VCaP (cell line): ENCODE measurements around the gene CORIN.

Source experiments
- H3K27ac ChIP-seq: fragments of 450-650 bp; 2 replicates; pipeline ENCODE4 v1.5.1; 2017
- TF ChIP-seq, protein P1 (sequence below): fragments of 450-650 bp; conservative IDR thresholded peaks from 2 replicates; pipeline ENCODE4 v1.5.1; 2017; ENCODE audit warnings: mild to moderate bottlenecking, moderate library complexity

The CORIN gene

DNA sequence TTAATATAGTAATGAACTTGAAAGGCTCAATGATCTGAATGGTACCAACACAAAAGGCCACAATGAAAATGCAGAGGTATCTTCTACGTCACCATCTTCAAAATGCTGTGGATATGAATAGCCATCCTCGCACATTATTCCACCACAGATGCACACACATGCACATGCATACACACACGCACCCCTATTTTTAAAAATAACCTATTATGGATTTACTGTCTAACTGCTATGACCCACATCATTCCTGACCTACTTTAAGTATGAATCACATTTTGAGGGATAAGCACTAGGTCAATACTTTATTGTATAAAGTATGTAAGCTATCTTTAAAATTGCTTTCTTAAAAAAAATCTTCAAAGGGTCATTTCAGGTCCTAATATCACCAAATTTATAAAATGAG, 24.4 kb upstream of the CORIN start:
- no peak overlapping the region for H3K27ac ChIP-seq
- TF ChIP-seq, protein P1, sequence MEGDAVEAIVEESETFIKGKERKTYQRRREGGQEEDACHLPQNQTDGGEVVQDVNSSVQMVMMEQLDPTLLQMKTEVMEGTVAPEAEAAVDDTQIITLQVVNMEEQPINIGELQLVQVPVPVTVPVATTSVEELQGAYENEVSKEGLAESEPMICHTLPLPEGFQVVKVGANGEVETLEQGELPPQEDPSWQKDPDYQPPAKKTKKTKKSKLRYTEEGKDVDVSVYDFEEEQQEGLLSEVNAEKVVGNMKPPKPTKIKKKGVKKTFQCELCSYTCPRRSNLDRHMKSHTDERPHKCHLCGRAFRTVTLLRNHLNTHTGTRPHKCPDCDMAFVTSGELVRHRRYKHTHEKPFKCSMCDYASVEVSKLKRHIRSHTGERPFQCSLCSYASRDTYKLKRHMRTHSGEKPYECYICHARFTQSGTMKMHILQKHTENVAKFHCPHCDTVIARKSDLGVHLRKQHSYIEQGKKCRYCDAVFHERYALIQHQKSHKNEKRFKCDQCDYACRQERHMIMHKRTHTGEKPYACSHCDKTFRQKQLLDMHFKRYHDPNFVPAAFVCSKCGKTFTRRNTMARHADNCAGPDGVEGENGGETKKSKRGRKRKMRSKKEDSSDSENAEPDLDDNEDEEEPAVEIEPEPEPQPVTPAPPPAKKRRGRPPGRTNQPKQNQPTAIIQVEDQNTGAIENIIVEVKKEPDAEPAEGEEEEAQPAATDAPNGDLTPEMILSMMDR, result no peak

- TF ChIP-seq, protein P1, result no peak
- no peak overlapping the region for H3K27ac ChIP-seq
Measured at GRCh38 chr4:47860305-47860704, 22.4 kb upstream of the CORIN start.

DNA sequence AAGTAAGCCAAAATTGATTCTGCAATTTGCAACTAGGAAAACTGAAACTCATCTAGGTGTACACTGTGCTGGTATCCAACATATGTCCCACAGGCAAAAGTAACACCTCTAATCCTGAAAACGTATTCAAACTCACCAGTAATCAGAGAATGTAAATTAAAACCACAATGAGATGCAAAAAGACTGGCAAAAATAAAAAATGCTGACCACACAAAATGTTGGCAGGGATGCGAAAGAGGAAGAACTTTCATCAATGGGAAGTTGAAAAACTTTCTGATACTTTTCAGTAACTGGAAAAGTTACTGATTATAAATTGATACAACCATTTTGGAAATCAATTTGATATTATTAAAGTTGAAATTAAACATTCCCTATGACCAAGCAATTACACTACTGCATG, 20.1 kb upstream of the CORIN start:
- no peak overlapping the region for H3K27ac ChIP-seq
- TF ChIP-seq, protein P1, result no peak

- H3K27ac ChIP-seq, result no peak overlapping the region
- TF ChIP-seq, protein P1, result no peak
Measured at GRCh38 chr4:47856713-47857112, 18.8 kb upstream of the CORIN start.

- TF ChIP-seq, protein P1, result no peak
- H3K27ac ChIP-seq, result no peak overlapping the region
Measured at GRCh38 chr4:47855350-47855749, 17.5 kb upstream of the CORIN start.

- TF ChIP-seq, protein P1, result no peak
- peak overlapping the region; percentile 47 for H3K27ac ChIP-seq
Measured at GRCh38 chr4:47852136-47852535, 14.3 kb upstream of the CORIN start.

- TF ChIP-seq, protein P1, result no peak
- H3K27ac ChIP-seq, result no peak overlapping the region
Measured at GRCh38 chr4:47849466-47849865, 11.6 kb upstream of the CORIN start.

GRCh38 chr4:47848041-47848440, 10.2 kb upstream of the CORIN start:
- H3K27ac ChIP-seq, result no peak overlapping the region
- TF ChIP-seq, protein P1, result no peak
